GM23338 (cell line): Measurements from ENCODE around the gene EDN2. TPM values are rescaled to one million over a fixed set of nuclear protein-coding genes. Genes with fewer than 3 reads are reported as not detected.

Source experiments
- ATAC-seq: fragments of 200-7000 bp; cut with Tn5 transposase; 3 replicates; pipeline ENCODE4 v1.9.1; 2020
- DNase-seq: peaks from one replicate; pipeline ENCODE4 v3.0.0-alpha.2; 2015; ENCODE audit warnings: low spot score
- H2AFZ ChIP-seq: fragments of 200-600 bp; sonication (generic); 2 replicates; pipeline ENCODE4 v1.8.0; 2016; ENCODE audit warnings: antibody characterized with exemption, mild to moderate bottlenecking, moderate library complexity
- H3F3A ChIP-seq: fragments of 200-600 bp; sonication (generic); replicated peaks from 2 replicates; pipeline ENCODE4 v1.8.0; 2017; ENCODE audit warnings: antibody characterized with exemption, mixed run types, low read depth
- H3K27ac ChIP-seq: fragments of 200-600 bp; sonication (generic); 2 replicates; pipeline ENCODE4 v1.6.1; 2016; ENCODE audit warnings: low read depth
- H3K27me3 ChIP-seq: fragments of 200-600 bp; sonication (generic); 2 replicates; pipeline ENCODE4 v1.8.0; 2016; ENCODE audit warnings: mild to moderate bottlenecking, mixed run types, moderate library complexity; ENCODE audit not compliant: insufficient read depth
- H3K36me3 ChIP-seq: fragments of 200-600 bp; sonication (generic); 2 replicates; pipeline ENCODE4 v1.8.0; 2016; ENCODE audit warnings: mild to moderate bottlenecking; ENCODE audit not compliant: insufficient read depth
- H3K4me1 ChIP-seq: fragments of 200-600 bp; sonication (generic); 2 replicates; pipeline ENCODE4 v1.8.0; 2016; ENCODE audit warnings: mild to moderate bottlenecking, moderate library complexity; ENCODE audit not compliant: insufficient read depth
- H3K4me2 ChIP-seq: fragments of 200-600 bp; sonication (generic); 2 replicates; pipeline ENCODE4 v1.7.1; 2017; ENCODE audit warnings: mixed run types
- H3K4me3 ChIP-seq: fragments of 200-600 bp; sonication (generic); 2 replicates; pipeline ENCODE4 v1.6.1; 2016; ENCODE audit warnings: mixed run types
- H3K79me2 ChIP-seq: fragments of 200-600 bp; sonication (generic); replicated peaks from 2 replicates; pipeline ENCODE4 v1.8.0; 2017; ENCODE audit warnings: mild to moderate bottlenecking; ENCODE audit not compliant: insufficient read depth
- H3K9me2 ChIP-seq: fragments of 200-600 bp; sonication (generic); 2 replicates; pipeline ENCODE4 v1.8.0; 2017; ENCODE audit not compliant: insufficient read depth
- H4K20me1 ChIP-seq: fragments of 200-600 bp; sonication (generic); replicated peaks from 2 replicates; pipeline ENCODE4 v1.8.0; 2017; ENCODE audit warnings: mild to moderate bottlenecking; ENCODE audit not compliant: insufficient read depth
- H3K27ac Mint-ChIP-seq: 2 replicates; pipeline ENCODE4 v1.8.0; 2020; ENCODE audit warnings: inconsistent platforms, mild to moderate bottlenecking, moderate library complexity, mixed read lengths
- H3K27me3 Mint-ChIP-seq: 3 replicates; pipeline ENCODE4 v1.8.0; 2022; ENCODE audit warnings: low read depth, mild to moderate bottlenecking, moderate library complexity, mixed read lengths, inconsistent platforms; ENCODE audit not compliant: insufficient read depth, poor library complexity
- H3K36me3 Mint-ChIP-seq: 3 replicates; pipeline ENCODE4 v1.8.0; 2021; ENCODE audit warnings: low read depth, mild to moderate bottlenecking, inconsistent platforms, moderate library complexity, mixed read lengths
- H3K4me1 Mint-ChIP-seq: 3 replicates; pipeline ENCODE4 v1.8.0; 2020; ENCODE audit warnings: mild to moderate bottlenecking, inconsistent platforms, mixed read lengths
- H3K4me3 Mint-ChIP-seq: 3 replicates; pipeline ENCODE4 v1.8.0; 2021; ENCODE audit warnings: moderate library complexity, mild to moderate bottlenecking, inconsistent platforms, mixed read lengths
- H3K9me3 Mint-ChIP-seq: 3 replicates; pipeline ENCODE4 v1.8.0; 2020; ENCODE audit warnings: moderate library complexity, mild to moderate bottlenecking, inconsistent platforms, mixed read lengths
- CREB1 ChIP-seq: fragments of 250-450 bp; sonication (Bioruptor Pico); IDR thresholded peaks from 2 replicates; pipeline ENCODE4 v1.5.0; 2020; ENCODE audit warnings: low read depth, mild to moderate bottlenecking, moderate library complexity
- ZNF114 ChIP-seq: fragments of 250-450 bp; sonication (Bioruptor Pico); IDR thresholded peaks from 2 replicates; pipeline ENCODE4 v1.5.0; 2020; ENCODE audit warnings: mild to moderate bottlenecking, moderate library complexity
- polyA plus RNA-seq: library from polyadenylated mRNA; unstranded; fragments of >200 nt; fragmentation: Nextera tagmentation; extraction: Ambion mirVana; gene quantifications from 2 replicates; pipeline ENCODE4 v1.2.1, GENCODE V29; 2016
- total RNA-seq: library from RNA; depleted of rRNA; stranded (reverse); fragments of >200 nt; shearing (Covaris generic); gene quantifications from 2 replicates; pipeline ENCODE4 v1.2.3, GENCODE V29; 2014
- TF ChIP-seq, protein P1 (sequence below): fragments of 250-450 bp; sonication (Bioruptor Pico); IDR thresholded peaks from 2 replicates; pipeline ENCODE4 v1.5.0; 2020; ENCODE audit warnings: mild to moderate bottlenecking, moderate library complexity
- TF ChIP-seq, protein P2 (sequence below): IDR thresholded peaks from 2 replicates; pipeline ENCODE4 v1.6.1; 2016; ENCODE audit warnings: antibody characterized with exemption

Gene EDN2
- total and polyA plus RNA-seq, 2 experiments from 2014 or later, result not detected

DNA sequence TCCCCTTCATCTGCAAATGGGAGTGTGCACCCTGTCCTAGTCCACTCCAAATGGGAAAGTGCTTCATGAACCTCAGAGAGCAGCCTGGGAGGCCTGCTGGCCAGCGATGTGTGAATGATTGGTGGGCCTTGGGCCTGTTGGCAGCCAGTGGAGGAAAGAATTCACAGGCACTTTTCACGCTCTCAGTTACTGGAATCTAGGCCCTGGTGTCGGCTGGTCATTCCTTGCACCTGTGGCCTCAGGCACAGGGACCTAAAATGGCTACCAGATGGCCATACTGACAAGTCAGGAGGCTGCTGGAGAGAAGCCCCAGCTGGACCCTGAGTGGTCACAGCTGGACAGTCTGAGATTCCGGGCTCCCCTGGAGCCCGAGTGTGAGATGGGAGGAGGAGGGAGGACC lies 18.4 kb upstream of the EDN2 start (continued):
- TF ChIP-seq, protein P1, sequence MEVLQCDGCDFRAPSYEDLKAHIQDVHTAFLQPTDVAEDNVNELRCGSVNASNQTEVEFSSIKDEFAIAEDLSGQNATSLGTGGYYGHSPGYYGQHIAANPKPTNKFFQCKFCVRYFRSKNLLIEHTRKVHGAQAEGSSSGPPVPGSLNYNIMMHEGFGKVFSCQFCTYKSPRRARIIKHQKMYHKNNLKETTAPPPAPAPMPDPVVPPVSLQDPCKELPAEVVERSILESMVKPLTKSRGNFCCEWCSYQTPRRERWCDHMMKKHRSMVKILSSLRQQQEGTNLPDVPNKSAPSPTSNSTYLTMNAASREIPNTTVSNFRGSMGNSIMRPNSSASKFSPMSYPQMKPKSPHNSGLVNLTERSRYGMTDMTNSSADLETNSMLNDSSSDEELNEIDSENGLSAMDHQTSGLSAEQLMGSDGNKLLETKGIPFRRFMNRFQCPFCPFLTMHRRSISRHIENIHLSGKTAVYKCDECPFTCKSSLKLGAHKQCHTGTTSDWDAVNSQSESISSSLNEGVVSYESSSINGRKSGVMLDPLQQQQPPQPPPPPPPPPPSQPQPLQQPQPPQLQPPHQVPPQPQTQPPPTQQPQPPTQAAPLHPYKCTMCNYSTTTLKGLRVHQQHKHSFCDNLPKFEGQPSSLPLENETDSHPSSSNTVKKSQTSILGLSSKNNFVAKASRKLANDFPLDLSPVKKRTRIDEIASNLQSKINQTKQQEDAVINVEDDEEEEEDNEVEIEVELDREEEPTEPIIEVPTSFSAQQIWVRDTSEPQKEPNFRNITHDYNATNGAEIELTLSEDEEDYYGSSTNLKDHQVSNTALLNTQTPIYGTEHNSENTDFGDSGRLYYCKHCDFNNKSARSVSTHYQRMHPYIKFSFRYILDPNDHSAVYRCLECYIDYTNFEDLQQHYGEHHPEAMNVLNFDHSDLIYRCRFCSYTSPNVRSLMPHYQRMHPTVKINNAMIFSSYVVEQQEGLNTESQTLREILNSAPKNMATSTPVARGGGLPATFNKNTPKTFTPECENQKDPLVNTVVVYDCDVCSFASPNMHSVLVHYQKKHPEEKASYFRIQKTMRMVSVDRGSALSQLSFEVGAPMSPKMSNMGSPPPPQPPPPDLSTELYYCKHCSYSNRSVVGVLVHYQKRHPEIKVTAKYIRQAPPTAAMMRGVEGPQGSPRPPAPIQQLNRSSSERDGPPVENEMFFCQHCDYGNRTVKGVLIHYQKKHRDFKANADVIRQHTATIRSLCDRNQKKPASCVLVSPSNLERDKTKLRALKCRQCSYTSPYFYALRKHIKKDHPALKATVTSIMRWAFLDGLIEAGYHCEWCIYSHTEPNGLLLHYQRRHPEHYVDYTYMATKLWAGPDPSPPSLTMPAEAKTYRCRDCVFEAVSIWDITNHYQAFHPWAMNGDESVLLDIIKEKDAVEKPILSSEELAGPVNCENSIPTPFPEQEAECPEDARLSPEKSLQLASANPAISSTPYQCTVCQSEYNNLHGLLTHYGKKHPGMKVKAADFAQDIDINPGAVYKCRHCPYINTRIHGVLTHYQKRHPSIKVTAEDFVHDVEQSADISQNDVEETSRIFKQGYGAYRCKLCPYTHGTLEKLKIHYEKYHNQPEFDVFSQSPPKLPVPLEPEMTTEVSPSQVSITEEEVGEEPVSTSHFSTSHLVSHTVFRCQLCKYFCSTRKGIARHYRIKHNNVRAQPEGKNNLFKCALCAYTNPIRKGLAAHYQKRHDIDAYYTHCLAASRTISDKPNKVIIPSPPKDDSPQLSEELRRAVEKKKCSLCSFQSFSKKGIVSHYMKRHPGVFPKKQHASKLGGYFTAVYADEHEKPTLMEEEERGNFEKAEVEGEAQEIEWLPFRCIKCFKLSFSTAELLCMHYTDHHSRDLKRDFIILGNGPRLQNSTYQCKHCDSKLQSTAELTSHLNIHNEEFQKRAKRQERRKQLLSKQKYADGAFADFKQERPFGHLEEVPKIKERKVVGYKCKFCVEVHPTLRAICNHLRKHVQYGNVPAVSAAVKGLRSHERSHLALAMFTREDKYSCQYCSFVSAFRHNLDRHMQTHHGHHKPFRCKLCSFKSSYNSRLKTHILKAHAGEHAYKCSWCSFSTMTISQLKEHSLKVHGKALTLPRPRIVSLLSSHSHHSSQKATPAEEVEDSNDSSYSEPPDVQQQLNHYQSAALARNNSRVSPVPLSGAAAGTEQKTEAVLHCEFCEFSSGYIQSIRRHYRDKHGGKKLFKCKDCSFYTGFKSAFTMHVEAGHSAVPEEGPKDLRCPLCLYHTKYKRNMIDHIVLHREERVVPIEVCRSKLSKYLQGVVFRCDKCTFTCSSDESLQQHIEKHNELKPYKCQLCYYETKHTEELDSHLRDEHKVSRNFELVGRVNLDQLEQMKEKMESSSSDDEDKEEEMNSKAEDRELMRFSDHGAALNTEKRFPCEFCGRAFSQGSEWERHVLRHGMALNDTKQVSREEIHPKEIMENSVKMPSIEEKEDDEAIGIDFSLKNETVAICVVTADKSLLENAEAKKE (CRISPR knock-in tag), result no peak

DNA sequence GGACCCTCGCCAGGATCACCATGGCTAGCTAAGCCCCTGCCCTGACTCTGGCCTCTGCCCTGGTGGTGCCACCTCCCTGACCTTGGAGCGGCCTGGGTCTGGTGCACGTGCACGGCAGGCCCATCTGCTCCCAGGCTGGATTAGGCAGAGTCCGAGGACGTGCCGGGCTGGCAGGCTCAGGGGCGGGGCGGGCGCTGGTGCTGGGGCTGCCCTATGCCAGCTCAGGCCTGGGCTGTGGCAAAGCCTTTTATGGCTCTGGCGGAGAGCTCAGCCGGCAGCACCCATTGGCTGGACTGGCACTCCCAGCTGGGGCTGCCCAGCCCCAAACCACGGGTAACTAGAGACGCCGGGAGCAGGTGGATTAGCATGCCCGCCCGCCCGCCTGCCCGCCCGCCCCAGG lies 17.1 kb upstream of the EDN2 start:
- Histone ChIP-seq H3K27ac (no peak overlapping the region), H3F3A (no peaks in the 10 kb centered on the region), H3K9me2 (no peaks in the 10 kb centered on the region), H3K4me2 (no peak overlapping the region), H3K36me3 (no peaks in the 10 kb centered on the region), H3K4me3 (no peak overlapping the region), H3K79me2 (no peaks in the 10 kb centered on the region), H4K20me1 (no peaks in the 10 kb centered on the region), H3K4me1 (peaks cover 6% of the 10 kb centered on the region; the same call in 1 of the 2 replicates), H2AFZ (no peak overlapping the region), H3K27me3 (peaks cover 6% of the 10 kb centered on the region)
- ATAC-seq, result no peak
- Mint-ChIP-seq H3K9me3 (no peaks in the 10 kb centered on the region), H3K36me3 (no peaks in the 10 kb centered on the region), H3K27me3 (peaks cover 19% of the 10 kb centered on the region), H3K27ac (no peak overlapping the region), H3K4me3 (no peak overlapping the region), H3K4me1 (peaks cover 28% of the 10 kb centered on the region)
- TF ChIP-seq ZNF114 (CRISPR knock-in tag) (no peak), CREB1 (CRISPR knock-in tag) (no peak)
- TF ChIP-seq, protein P2, sequence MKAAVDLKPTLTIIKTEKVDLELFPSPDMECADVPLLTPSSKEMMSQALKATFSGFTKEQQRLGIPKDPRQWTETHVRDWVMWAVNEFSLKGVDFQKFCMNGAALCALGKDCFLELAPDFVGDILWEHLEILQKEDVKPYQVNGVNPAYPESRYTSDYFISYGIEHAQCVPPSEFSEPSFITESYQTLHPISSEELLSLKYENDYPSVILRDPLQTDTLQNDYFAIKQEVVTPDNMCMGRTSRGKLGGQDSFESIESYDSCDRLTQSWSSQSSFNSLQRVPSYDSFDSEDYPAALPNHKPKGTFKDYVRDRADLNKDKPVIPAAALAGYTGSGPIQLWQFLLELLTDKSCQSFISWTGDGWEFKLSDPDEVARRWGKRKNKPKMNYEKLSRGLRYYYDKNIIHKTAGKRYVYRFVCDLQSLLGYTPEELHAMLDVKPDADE, result no peak
- no peak for DNase-seq
